Heart right ventricle (tissue), 16 donors: ENCODE results near the gene HSPG2. TPM values are rescaled to one million over a fixed set of nuclear protein-coding genes. Genes with fewer than 3 reads are reported as not detected.
"Not testable (repeated sequence)": the region's sequence is repeated elsewhere in the genome, so short reads cannot be mapped to it uniquely, and the experiment has no call there.

ENCODE experiments used
- ATAC-seq, 8 donors: fragments of 200-7000 bp; cut with Tn5 transposase; one replicate each; pipeline ENCODE4 v1.9.1; 2020; ENCODE audit warnings: mild to moderate bottlenecking in 8 of 8, moderate library complexity in 8 of 8, moderate number of reproducible peaks in 1 of 8
- DNase-seq, 2 donors: peaks; one replicate each; pipeline ENCODE4 v3.0.0-alpha.2; 2020
- H3K27ac ChIP-seq, 10 donors: fragments of 200-600 bp; sonication (generic) in 2 of 10; one replicate each; pipeline versions ENCODE4 v1.5.0 to v1.8.0; 2020 to 2022; ENCODE audit warnings: mild to moderate bottlenecking in 3 of 10
- H3K27me3 ChIP-seq, 7 donors: fragments of 200-600 bp; one replicate each; pipeline ENCODE4 v1.8.0; 2021 to 2022; ENCODE audit warnings: mild to moderate bottlenecking in 2 of 7
- H3K36me3 ChIP-seq, 9 donors: fragments of 200-600 bp; sonication (generic) in 1 of 9; one replicate each; pipeline versions ENCODE4 v1.5.0 to v1.8.0; 2020 to 2022; ENCODE audit warnings: mild to moderate bottlenecking in 2 of 9
- H3K4me1 ChIP-seq, 9 donors: fragments of 200-600 bp; sonication (generic) in 1 of 9; one replicate each; pipeline versions ENCODE4 v1.5.0 to v1.8.0; 2020 to 2022; ENCODE audit warnings: mild to moderate bottlenecking in 4 of 9
- H3K4me3 ChIP-seq, 10 donors: fragments of 200-600 bp; sonication (generic) in 2 of 10; one replicate each; pipeline versions ENCODE4 v1.5.0 to v1.8.0; 2020 to 2022; ENCODE audit warnings: mild to moderate bottlenecking in 7 of 10, moderate library complexity in 2 of 10
- H3K9me3 ChIP-seq, 11 donors: fragments of 200-600 bp in 10 of 11; sonication (generic) in 2 of 11; one replicate each; pipeline versions ENCODE4 v1.5.0 to v1.8.0; 2013 to 2022; ENCODE audit warnings: mild to moderate bottlenecking in 2 of 11, control low read depth in 1 of 11, moderate library complexity in 1 of 11
- CTCF ChIP-seq, 9 donors: fragments of 200-600 bp; sonication (generic) in 2 of 9; IDR thresholded peaks; one replicate each; pipeline versions ENCODE4 v1.5.0 to v1.8.0; 2021 to 2022; ENCODE audit warnings: antibody characterized with exemption in 9 of 9, mild to moderate bottlenecking in 5 of 9, moderate library complexity in 1 of 9
- WGBS, 2 donors: extraction: QIAGEN DNeasy Blood & Tissue Kit; methylation state at CpG; one replicate each; pipeline ENCODE4 v1.1.7; 2013; ENCODE audit warnings: inconsistent platforms in 1 of 2; 5-methylcytosine and 5-hydroxymethylcytosine counted together
- intact Hi-C, 10 donors: fragments of 100-400 bp; cut with DNase I; formaldehyde crosslinking; loops; one replicate each; pipeline versions ENCODE4 v1.11.1 to v1.14.2; 2022
- polyA plus RNA-seq, 2 donors: library from polyadenylated mRNA; stranded (reverse); fragments of 200-250 nt; gene quantifications; one replicate each; pipeline ENCODE4 v1.2.3, GENCODE V29; 2013
- total RNA-seq, 10 donors: library from RNA; stranded (reverse); fragmentation: NEBNext Ultra II Directional in 3 of 10; extraction: Animal tissue kit (Norgen Biotek cat#: 25700) in 3 of 10; gene quantifications; one replicate each; pipeline versions ENCODE4 v1.2.1 to v1.2.4, GENCODE V29; 2021 to 2023
- donor health status: Arrhythmogenic right ventricular cardiomyopathy.
- donor health status: ischemic (EF 13 %, LVEDD 7.1; RV severe dilation, severe dysfunction).
- donor health status: healthy with polysubstance abuse.
- donor health status: DM: no; HTN: yes; CAD: no.
- donor health status: DM: no; HTN: no; CAD: no.
- donor health status: ischemic (EF 25% LVEDD 6.9; RV normal size, moderate dysfunction).
- donor health status: ischemic (EF 25% LVEDD 5.7; RV mildly dilated, moderate dysfunction).
- donor health status: healthy.
- donor health status: DM: yes; HTN: yes; CAD: no.
- donor health status: Ischemic cardiomyopathy.
- donor health status: ischemic (EF 35%, LVEDD 5.7; RV mildly dilated, moderate dysfunction).
- donor health status: nonischemic (EF 11% LVEDD 7.7; RV severe dilation, severe dysfunction).
- donor health status: DM: yes; HTN: yes; CAD: no.
- donor health status: PGD.
- donor health status: ischemic (EF 29% LVEDD 5.4; RV normal size, mild dysfunction).
- donor health status: nonischemic (EF 23%, LVEDD 6.1; RV moderate dilation, normal function).

Gene HSPG2
- total and polyA plus RNA-seq, 12 donors = 221 to 508 (median 310) TPM

GRCh38 chr1:21786640-21787039 lies 150.5 kb downstream of the HSPG2 start:
- no peak for ATAC-seq
- peaks cover 0 to 17% (median 2%) of the 10 kb centered on the region in 9 donors for H3K4me1 ChIP-seq
- no peak for DNase-seq
- H3K27ac ChIP-seq = no peak overlapping the region
- intact Hi-C loops = loop anchor here in 2 of 10 donors (10.0 kb wide), 1 partner anchor 178 kb away; no protein-coding TSS in a partner anchor
- no peaks in the 10 kb centered on the region for H3K27me3 ChIP-seq
- no peak for TF ChIP-seq CTCF (IDR thresholded peaks at IDR 0.05)
- no peaks in the 10 kb centered on the region for H3K9me3 ChIP-seq
- H3K4me3 ChIP-seq = no peak overlapping the region
- 79 to 85% methylated on average over 2 of the region's 2 CpGs for WGBS, 2 donors
- no peaks in the 10 kb centered on the region for H3K36me3 ChIP-seq

GRCh38 chr1:21785764-21786163 lies 151.3 kb downstream of the HSPG2 start:
- not testable (repeated sequence) for H3K27me3 ChIP-seq, H3K27ac ChIP-seq, DNase-seq, H3K9me3 ChIP-seq, H3K4me3 ChIP-seq, H3K36me3 ChIP-seq, ATAC-seq
- 89% methylated on average over 9 of the region's 9 CpGs for WGBS, 2 donors
- H3K4me1 ChIP-seq = peaks cover 4 to 21% (median 11%) of the 10 kb centered on the region in 9 donors
- intact Hi-C loops = loop anchor here in 2 of 10 donors (10.0 kb wide), 1 partner anchor 179 kb away; no protein-coding TSS in a partner anchor

- no peaks in the 10 kb centered on the region for H3K36me3 ChIP-seq
- no peaks in the 10 kb centered on the region for H3K9me3 ChIP-seq
- H3K4me1 ChIP-seq = peaks cover 4 to 35% (median 22%) of the 10 kb centered on the region in 9 donors
- no peaks in the 10 kb centered on the region for H3K27me3 ChIP-seq
- TF ChIP-seq CTCF (IDR thresholded peaks at IDR 0.05) = no peak
- peak overlapping the region; percentile 80 to 98 (median 94) for H3K4me3 ChIP-seq
- whole genome bisulfite sequencing, 2 donors = 51 to 54% methylated on average over 32 of the region's 32 CpGs
- ATAC-seq (no peak), DNase-seq (peak in 1 of 2 donors; percentile 18)
- peak overlapping the region; percentile 92 to 100 (median 99) for H3K27ac ChIP-seq
- intact Hi-C loops = loop anchor here in 2 of 10 donors (10.0 kb wide), 1 partner anchor 181 kb away; no protein-coding TSS in a partner anchor
Measured at GRCh38 chr1:21783679-21784603, 153.2 kb downstream of the HSPG2 start.

DNA sequence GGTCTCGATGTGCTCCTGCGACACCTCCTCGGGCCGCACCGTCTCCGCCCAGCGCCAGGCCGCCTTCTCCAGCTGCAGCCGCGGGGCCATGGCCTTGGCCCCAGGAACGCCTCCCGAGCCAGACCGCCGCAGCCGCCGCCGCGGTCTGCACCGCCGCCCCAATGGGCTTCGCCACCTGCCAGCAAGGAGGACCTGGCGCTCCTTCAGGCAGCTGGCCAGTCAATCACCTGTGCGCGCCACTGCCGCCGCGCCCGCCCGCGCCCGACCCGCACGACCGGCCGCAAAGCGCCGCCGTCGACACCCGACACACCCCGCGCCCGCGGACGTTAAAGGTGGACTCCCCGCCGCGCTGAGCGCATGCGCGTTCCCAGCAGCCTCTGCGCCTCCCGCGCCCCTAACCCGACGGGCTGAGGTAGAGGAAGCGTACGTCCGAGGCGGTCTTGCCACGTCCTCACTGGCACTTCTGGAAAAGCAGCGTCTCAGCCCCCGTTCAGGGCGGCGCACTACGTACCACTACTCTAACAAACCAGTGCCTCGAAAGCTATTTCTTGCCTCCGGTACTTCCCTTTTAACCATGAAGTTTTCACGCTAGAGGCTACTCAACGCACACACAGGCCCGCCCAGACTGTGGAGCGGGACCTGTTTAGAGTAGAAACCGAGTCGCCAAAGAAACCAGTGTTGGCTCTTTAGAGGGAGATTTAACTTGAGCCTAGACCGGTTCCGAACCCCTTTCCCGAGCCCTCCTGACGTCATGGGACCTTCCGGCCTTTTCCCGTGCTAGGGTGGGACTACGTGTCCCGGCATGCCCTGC lies 154.0 kb downstream of the HSPG2 start, which contains the start of gene USP48:
USP48 (minus strand) TSS at position 282 of the 811 bp plus-strand sequence; CDS start at position 90, 192 bp downstream.
- 0% methylated on average over 77 to 82 of the region's 82 CpGs for WGBS, 2 donors
- DNase-seq (peak; percentile 98 to 99), ATAC-seq (peak; percentile 97 to 99 (median 97))
- H3K4me1 ChIP-seq = peaks cover 4 to 35% (median 22%) of the 10 kb centered on the region in 9 donors
- H3K27me3 ChIP-seq = no peaks in the 10 kb centered on the region
- no peaks in the 10 kb centered on the region for H3K36me3 ChIP-seq
- H3K9me3 ChIP-seq = peaks cover 0 to 3% (median 0%) of the 10 kb centered on the region in 11 donors
- peak within 1 kb of the TSS; percentile 80 to 98 (median 94) for H3K4me3 ChIP-seq
- intact Hi-C loops = loop anchor here in 2 of 10 donors (10.0 kb wide), 1 partner anchor 182 kb away; no protein-coding TSS in a partner anchor
- no peak for TF ChIP-seq CTCF (IDR thresholded peaks at IDR 0.05)
- H3K27ac ChIP-seq = peak within 1 kb of the TSS; percentile 92 to 100 (median 99)
